GM18505 (cell line): Measurements from ENCODE around the gene LRP10.

Experiments used
- ATAC-seq: cut with Tn5 transposase; IDR thresholded peaks from one replicate; pipeline ENCODE4 v1.9.1; 2021; ENCODE audit not compliant: unreplicated experiment
- POLR2A ChIP-seq: IDR thresholded peaks from 4 replicates; pipeline ENCODE4 v1.6.1; 2011; ENCODE audit warnings: borderline replicate concordance; ENCODE audit not compliant: insufficient read depth, insufficient read length; ENCODE audit errors: extremely low read depth

Gene LRP10

GRCh38 chr14:22920697-22921096 is 49.2 kb downstream of the LRP10 start:
- ATAC-seq = no peak

GRCh38 chr14:22922294-22922693 is 50.8 kb downstream of the LRP10 start:
- no peak for TF ChIP-seq POLR2A
- no peak for ATAC-seq

More at GRCh38 chr14:22920697-22921096, 49.2 kb downstream of the LRP10 start:
- TF ChIP-seq POLR2A = no peak

GRCh38 chr14:22923746-22924145 is 52.2 kb downstream of the LRP10 start:
- ATAC-seq = no peak
- no peak for TF ChIP-seq POLR2A

GRCh38 chr14:22925513-22925912 is 54.0 kb downstream of the LRP10 start:
- ATAC-seq = no peak
- TF ChIP-seq POLR2A = no peak

- no peak for ATAC-seq
- TF ChIP-seq POLR2A = no peak
These were observed 54.8 kb downstream of the LRP10 start for GRCh38 chr14:22926316-22926715.

GRCh38 chr14:22928237-22929103 is 56.9 kb downstream of the LRP10 start:
- no peak for TF ChIP-seq POLR2A
- no peak for ATAC-seq

- peak; percentile 87 for TF ChIP-seq POLR2A
- ATAC-seq = peak; percentile 88
These were observed 57.8 kb downstream of the LRP10 start, which contains the start of gene PRMT5 for GRCh38 chr14:22929104-22929960. PRMT5 (minus strand) TSS chr14:22929376; CDS start chr14:22929361, 15 bp downstream.

- TF ChIP-seq POLR2A = no peak
- ATAC-seq = no peak
These were observed 58.4 kb downstream of the LRP10 start for GRCh38 chr14:22929961-22930364.
